Smooth muscle cell (in vitro differentiated cells): ENCODE results near the gene PSMA1. TPM values are rescaled to one million over a fixed set of nuclear protein-coding genes. Genes with fewer than 3 reads are reported as not detected.
"Not testable (repeated sequence)": the region's sequence is repeated elsewhere in the genome, so short reads cannot be mapped to it uniquely, and the experiment has no call there.

Source experiments
- DNase-seq: peaks from one replicate; lab custom pipeline; 2025; ENCODE audit not compliant: unreplicated experiment; lab: John Stamatoyannopoulos, UW
- H2AFZ ChIP-seq: fragments of 200-600 bp; sonication (generic); 2 replicates; pipeline ENCODE4 v1.6.0; 2016; ENCODE audit warnings: antibody characterized with exemption, low read depth, mild to moderate bottlenecking
- H3F3A ChIP-seq: fragments of 200-600 bp; sonication (generic); 2 replicates; pipeline ENCODE4 v1.6.0; 2017; ENCODE audit warnings: antibody characterized with exemption, low read depth
- H3K27ac ChIP-seq: fragments of 200-600 bp; sonication (generic); 2 replicates; pipeline ENCODE4 v1.5.1; 2016; ENCODE audit warnings: low read depth, mild to moderate bottlenecking
- H3K27me3 ChIP-seq: fragments of 200-600 bp; sonication (generic); 2 replicates; pipeline ENCODE4 v1.6.1; 2016; ENCODE audit warnings: low read depth, mild to moderate bottlenecking
- H3K36me3 ChIP-seq: fragments of 200-600 bp; sonication (generic); 2 replicates; pipeline ENCODE4 v1.5.1; 2016; ENCODE audit warnings: low read depth
- H3K4me1 ChIP-seq: fragments of 200-600 bp; sonication (generic); 2 replicates; pipeline ENCODE4 v1.5.1; 2016; ENCODE audit warnings: low read depth
- H3K4me2 ChIP-seq: fragments of 200-600 bp; sonication (generic); 2 replicates; pipeline ENCODE4 v1.6.0; 2016; ENCODE audit warnings: mild to moderate bottlenecking
- H3K4me3 ChIP-seq: fragments of 200-600 bp; sonication (generic); 2 replicates; pipeline ENCODE4 v1.5.1; 2016; ENCODE audit warnings: mild to moderate bottlenecking
- H3K79me2 ChIP-seq: fragments of 200-600 bp; sonication (generic); 2 replicates; pipeline ENCODE4 v1.6.0; 2016; ENCODE audit warnings: low read depth, mild to moderate bottlenecking
- H3K9ac ChIP-seq: fragments of 200-600 bp; sonication (generic); 2 replicates; pipeline ENCODE4 v1.6.0; 2016; ENCODE audit warnings: low read depth
- H3K9me3 ChIP-seq: fragments of 200-600 bp; sonication (generic); replicated peaks from 2 replicates; pipeline ENCODE4 v1.5.1; 2016; ENCODE audit warnings: low read depth
- H4K20me1 ChIP-seq: fragments of 200-600 bp; sonication (generic); 2 replicates; pipeline ENCODE4 v1.6.0; 2016; ENCODE audit warnings: low read depth
- WGBS: methylation state at CpG from one replicate; pipeline ENCODE4 v1.1.7; 2016; ENCODE audit warnings: low lambda C conversion rate; 5-methylcytosine and 5-hydroxymethylcytosine counted together
- polyA plus RNA-seq: library from polyadenylated mRNA; unstranded; fragments of >200 nt; fragmentation: Nextera tagmentation; extraction: Ambion mirVana; gene quantifications from 2 replicates; pipeline ENCODE4 v1.2.1, GENCODE V29; 2016
- total RNA-seq: library from RNA; depleted of rRNA; stranded (reverse); fragments of >200 nt; gene quantifications from 2 replicates; pipeline ENCODE4 v1.2.3, GENCODE V29; 2014
- TF ChIP-seq, protein P1 (sequence below): fragments of 200-600 bp; sonication (generic); IDR thresholded peaks from 2 replicates; pipeline ENCODE4 v1.5.1; 2017; ENCODE audit warnings: borderline replicate concordance, mild to moderate bottlenecking, antibody characterized with exemption; ENCODE audit not compliant: insufficient read depth, poor library complexity, severe bottlenecking

PSMA1 gene
- total RNA-seq, result 205 and 207 TPM in 2 replicates
- 236 and 256 TPM in 2 replicates for polyA plus RNA-seq

DNA sequence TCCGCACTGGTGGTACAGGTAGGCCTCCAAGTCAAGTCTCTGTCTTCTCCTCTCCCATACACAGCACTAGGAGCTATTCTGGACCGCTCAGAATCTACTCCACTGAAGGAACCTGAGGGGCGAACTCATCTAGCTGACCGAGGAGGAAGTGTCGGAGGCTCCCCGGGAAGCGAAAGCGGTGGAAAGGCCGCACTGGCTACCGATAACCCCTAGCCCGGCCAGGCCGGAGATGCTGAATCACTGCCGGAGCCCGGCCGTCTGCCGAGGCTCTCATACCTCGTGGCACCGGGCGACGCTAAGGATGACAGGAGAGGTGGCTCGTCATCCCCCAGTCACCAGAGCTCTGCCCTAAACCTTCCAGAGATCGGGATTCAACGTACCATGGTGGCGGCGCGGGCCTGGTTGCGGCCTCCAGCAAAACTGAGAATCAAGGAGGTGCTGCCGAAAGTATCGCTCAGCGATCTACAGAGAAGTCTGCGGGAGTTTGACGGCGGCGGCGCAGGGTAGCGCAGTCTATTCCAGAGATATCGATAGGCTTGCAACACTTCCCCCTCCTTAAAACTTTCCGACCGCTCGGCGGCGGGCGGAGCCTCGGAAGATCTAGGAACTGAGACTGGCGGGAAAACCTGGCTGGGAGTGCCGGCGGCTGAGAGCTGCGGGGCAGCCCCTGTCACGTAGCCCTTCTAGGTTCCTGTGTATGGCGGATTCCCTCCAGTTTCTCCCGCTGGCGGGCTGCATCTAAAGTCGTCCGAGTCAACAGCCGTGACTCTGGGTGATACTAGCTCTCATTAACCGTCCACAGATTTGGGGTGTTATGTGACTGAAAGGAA lies at the start of gene PSMA1:
Gene PSMA1 (minus strand): TSS at position 470 of the 830 bp plus-strand sequence. CDS start 87 bp downstream, at position 383.
- Histone ChIP-seq H3K4me3 (peak within 1 kb of the TSS; percentile 70), H4K20me1 (no peaks in the 10 kb centered on the region), H3K36me3 (peaks cover 11% of the 10 kb centered on the region), H3F3A (no peaks in the 10 kb centered on the region), H3K9me3 (no peaks in the 10 kb centered on the region), H3K27ac (peak within 1 kb of the TSS; percentile 88), H3K79me2 (peaks cover 36% of the 10 kb centered on the region), H3K9ac (peak within 1 kb of the TSS; percentile 94), H2AFZ (peak within 1 kb of the TSS; percentile 96), H3K4me2 (peak within 1 kb of the TSS; percentile 91), H3K27me3 (no peaks in the 10 kb centered on the region), H3K4me1 (peaks cover 10% of the 10 kb centered on the region)
- TF ChIP-seq, protein P1, sequence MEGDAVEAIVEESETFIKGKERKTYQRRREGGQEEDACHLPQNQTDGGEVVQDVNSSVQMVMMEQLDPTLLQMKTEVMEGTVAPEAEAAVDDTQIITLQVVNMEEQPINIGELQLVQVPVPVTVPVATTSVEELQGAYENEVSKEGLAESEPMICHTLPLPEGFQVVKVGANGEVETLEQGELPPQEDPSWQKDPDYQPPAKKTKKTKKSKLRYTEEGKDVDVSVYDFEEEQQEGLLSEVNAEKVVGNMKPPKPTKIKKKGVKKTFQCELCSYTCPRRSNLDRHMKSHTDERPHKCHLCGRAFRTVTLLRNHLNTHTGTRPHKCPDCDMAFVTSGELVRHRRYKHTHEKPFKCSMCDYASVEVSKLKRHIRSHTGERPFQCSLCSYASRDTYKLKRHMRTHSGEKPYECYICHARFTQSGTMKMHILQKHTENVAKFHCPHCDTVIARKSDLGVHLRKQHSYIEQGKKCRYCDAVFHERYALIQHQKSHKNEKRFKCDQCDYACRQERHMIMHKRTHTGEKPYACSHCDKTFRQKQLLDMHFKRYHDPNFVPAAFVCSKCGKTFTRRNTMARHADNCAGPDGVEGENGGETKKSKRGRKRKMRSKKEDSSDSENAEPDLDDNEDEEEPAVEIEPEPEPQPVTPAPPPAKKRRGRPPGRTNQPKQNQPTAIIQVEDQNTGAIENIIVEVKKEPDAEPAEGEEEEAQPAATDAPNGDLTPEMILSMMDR, result peak; percentile 6
- WGBS, result under 1% methylated on average over 56 of the region's 56 CpGs
- peak; percentile 73 for DNase-seq

DNA sequence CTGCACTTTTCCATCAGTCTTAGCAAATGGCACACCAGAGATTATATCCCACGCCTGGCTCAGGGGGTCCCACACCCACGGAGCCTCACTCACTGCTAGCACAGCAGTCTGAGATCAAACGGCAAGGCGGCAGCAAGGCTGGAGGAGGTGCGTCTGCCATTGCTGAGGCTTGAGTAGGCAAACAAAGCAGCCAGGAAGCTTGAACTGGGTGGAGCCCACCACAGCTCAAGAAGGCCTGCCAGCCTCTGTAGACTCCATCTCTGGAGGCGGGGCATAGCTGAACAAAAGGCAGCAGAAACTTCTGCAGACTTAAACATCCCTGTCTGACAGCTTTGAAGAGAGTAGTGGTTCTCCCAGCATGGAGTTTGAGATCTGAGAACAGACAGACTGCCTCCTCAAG lies 49.3 kb upstream of the PSMA1 start:
- 91% methylated on average over 6 of the region's 6 CpGs for WGBS
- not testable (repeated sequence) for DNase-seq

DNA sequence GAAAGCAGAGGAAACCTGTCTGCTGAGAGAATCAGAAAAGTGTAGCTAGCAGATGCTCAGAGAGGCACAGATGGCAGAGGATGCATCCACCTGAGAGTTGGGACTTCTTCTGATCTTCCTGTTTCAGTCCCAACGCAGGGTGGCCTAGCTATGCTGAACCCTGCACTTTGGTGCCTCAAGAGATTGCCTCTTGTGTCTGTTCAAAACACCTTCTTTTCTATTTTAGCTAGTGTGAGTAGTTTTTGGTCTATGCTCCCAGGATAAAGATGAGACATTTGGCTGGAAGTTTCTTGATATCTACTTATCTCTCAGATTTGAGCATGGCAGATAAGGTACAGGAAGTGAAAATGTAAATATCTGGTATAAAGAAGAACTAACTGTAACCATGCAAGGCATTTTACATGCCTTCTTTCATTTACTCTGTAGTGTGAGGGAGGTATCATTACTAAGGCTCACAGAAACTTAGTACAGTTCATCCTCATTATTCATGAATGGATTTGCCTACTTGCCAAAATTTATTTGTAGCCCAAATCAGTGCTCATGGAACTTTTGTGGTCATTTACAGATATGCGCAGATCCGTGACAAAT lies 47.0 kb upstream of the PSMA1 start:
- H3K27ac ChIP-seq, result no peak overlapping the region
- no peak overlapping the region for H3K4me3 ChIP-seq
- no peaks in the 10 kb centered on the region for H3K36me3 ChIP-seq
- TF ChIP-seq, protein P1, result no peak
- H3K9ac ChIP-seq, result no peak overlapping the region
- H4K20me1 ChIP-seq, result no peaks in the 10 kb centered on the region
- H3K79me2 ChIP-seq, result no peaks in the 10 kb centered on the region
- DNase-seq, result no peak
- H3K4me1 ChIP-seq, result no peaks in the 10 kb centered on the region
- H3K4me2 ChIP-seq, result no peak overlapping the region
- no peak overlapping the region for H2AFZ ChIP-seq
- no peaks in the 10 kb centered on the region for H3K27me3 ChIP-seq
- H3F3A ChIP-seq, result no peaks in the 10 kb centered on the region
- WGBS, result 92% methylated on average over 3 of the region's 3 CpGs
- no peaks in the 10 kb centered on the region for H3K9me3 ChIP-seq

More for the DNA sequence above, 49.3 kb upstream of the PSMA1 start:
- H3K9ac ChIP-seq, H3K79me2 ChIP-seq, H3K9me3 ChIP-seq, H2AFZ ChIP-seq, H3K4me2 ChIP-seq, H3K4me3 ChIP-seq, H3K27me3 ChIP-seq, H3K27ac ChIP-seq, H3F3A ChIP-seq, H4K20me1 ChIP-seq, H3K4me1 ChIP-seq, H3K36me3 ChIP-seq: not testable (repeated sequence)

DNA sequence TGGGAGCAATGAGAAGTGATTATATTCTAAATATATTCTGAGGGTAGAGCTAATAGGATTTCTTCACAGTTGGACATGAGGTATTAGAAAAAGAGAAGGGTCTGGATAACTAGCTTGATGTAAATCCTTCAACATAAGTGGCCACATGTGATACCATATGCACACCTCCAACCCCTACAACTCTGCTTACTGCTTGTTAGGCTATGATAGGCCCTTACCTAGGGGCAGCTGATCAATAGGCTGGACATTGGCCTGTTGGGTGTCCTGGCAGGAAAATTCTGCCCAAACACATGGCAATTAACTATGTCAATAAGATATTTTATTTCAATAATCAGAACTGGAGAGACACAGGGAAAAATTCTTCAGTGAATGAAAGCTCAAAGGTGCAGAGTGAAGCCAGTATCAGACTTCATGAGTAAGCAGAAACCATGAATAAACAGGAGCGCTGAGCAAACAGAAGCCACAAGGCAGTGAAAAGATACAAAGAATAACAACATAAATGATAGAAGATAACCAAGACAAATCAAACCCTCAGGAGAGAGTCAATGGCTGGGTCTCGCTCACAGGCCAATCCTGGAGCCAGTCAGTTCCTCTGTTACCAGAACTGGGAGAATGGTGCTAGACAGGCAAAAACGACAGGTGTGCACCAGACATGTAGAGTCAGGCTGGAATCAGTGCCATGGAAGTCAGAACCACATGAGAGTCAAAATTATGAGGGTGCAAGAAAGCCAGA lies 46.3 kb upstream of the PSMA1 start:
- Histone ChIP-seq H2AFZ (no peak overlapping the region), H3K27me3 (no peaks in the 10 kb centered on the region), H3K4me2 (no peak overlapping the region), H3K36me3 (no peaks in the 10 kb centered on the region), H3K27ac (no peak overlapping the region), H4K20me1 (no peaks in the 10 kb centered on the region), H3K4me1 (no peaks in the 10 kb centered on the region), H3F3A (no peaks in the 10 kb centered on the region), H3K4me3 (no peak overlapping the region), H3K79me2 (no peaks in the 10 kb centered on the region), H3K9me3 (no peaks in the 10 kb centered on the region), H3K9ac (no peak overlapping the region)
- no peak for DNase-seq
- 91% methylated on average over 3 of the region's 3 CpGs for WGBS
- TF ChIP-seq, protein P1, result no peak
